HEK293 (cell line): ENCODE data around the gene DNAJC12.

Experiments
- GFI1B ChIP-seq: fragments of 450-650 bp; formaldehyde crosslinking; IDR thresholded peaks from 2 replicates; pipeline ENCODE4 v1.5.1; 2016; ENCODE audit warnings: missing biosample characterization, missing genetic modification characterization
- GLIS1 ChIP-seq: fragments of 450-650 bp; formaldehyde crosslinking; IDR thresholded peaks from 2 replicates; pipeline ENCODE4 v1.5.1; 2016; ENCODE audit warnings: missing biosample characterization, missing genetic modification characterization
- HOXD13 ChIP-seq: sonication (generic); formaldehyde crosslinking; IDR thresholded peaks from 2 replicates; pipeline ENCODE4 v1.8.0; 2022; ENCODE audit warnings: missing genetic modification reagents, borderline replicate concordance
- KLF16 ChIP-seq: fragments of 450-650 bp; formaldehyde crosslinking; IDR thresholded peaks from 2 replicates; pipeline ENCODE4 v1.5.1; 2017; ENCODE audit warnings: missing biosample characterization, missing genetic modification characterization
- MZF1 ChIP-seq: fragments of 450-650 bp; formaldehyde crosslinking; IDR thresholded peaks from 2 replicates; pipeline ENCODE4 v1.5.1; 2017; ENCODE audit warnings: missing biosample characterization, missing genetic modification characterization, borderline replicate concordance
- PRDM1 ChIP-seq: fragments of 450-650 bp; formaldehyde crosslinking; IDR thresholded peaks from 2 replicates; pipeline ENCODE4; 2016; ENCODE audit warnings: missing biosample characterization, missing genetic modification characterization
- SETDB1 ChIP-seq: IDR thresholded peaks from one replicate; pipeline ENCODE4 v1.6.1; 2017; ENCODE audit warnings: mild to moderate bottlenecking, low read length, moderate library complexity, mixed read lengths; ENCODE audit not compliant: insufficient read length
- ZNF138 ChIP-seq: fragments of 450-650 bp; formaldehyde crosslinking; IDR thresholded peaks from 2 replicates; pipeline ENCODE4 v1.5.1; 2016; ENCODE audit warnings: missing biosample characterization, missing genetic modification characterization, borderline replicate concordance
- ZNF146 ChIP-seq: fragments of 450-650 bp; formaldehyde crosslinking; IDR thresholded peaks from 2 replicates; pipeline ENCODE4 v1.5.1; 2016; ENCODE audit warnings: missing biosample characterization, missing genetic modification characterization
- ZNF221 ChIP-seq: fragments of 450-650 bp; formaldehyde crosslinking; IDR thresholded peaks from 2 replicates; pipeline ENCODE4 v1.5.1; 2017; ENCODE audit warnings: missing biosample characterization, missing genetic modification characterization, borderline replicate concordance
- ZNF223 ChIP-seq: fragments of 450-650 bp; formaldehyde crosslinking; IDR thresholded peaks from 2 replicates; pipeline ENCODE4 v1.5.1; 2016; ENCODE audit warnings: missing biosample characterization, missing genetic modification characterization
- ZNF302 ChIP-seq: fragments of 450-650 bp; formaldehyde crosslinking; IDR thresholded peaks from 2 replicates; pipeline ENCODE4 v1.5.1; 2016; ENCODE audit warnings: missing biosample characterization, missing genetic modification characterization, low read depth
- ZNF324 ChIP-seq: fragments of 450-650 bp; formaldehyde crosslinking; IDR thresholded peaks from 2 replicates; pipeline ENCODE4 v1.5.1; 2016; ENCODE audit warnings: missing biosample characterization, missing genetic modification characterization
- ZNF335 ChIP-seq: fragments of 450-650 bp; formaldehyde crosslinking; conservative IDR thresholded peaks from 2 replicates; pipeline ENCODE4 v1.5.1; 2016; ENCODE audit warnings: missing biosample characterization, missing genetic modification characterization
- ZNF473 ChIP-seq: fragments of 450-650 bp; formaldehyde crosslinking; IDR thresholded peaks from 2 replicates; pipeline ENCODE4 v1.5.1; 2017; ENCODE audit warnings: missing biosample characterization, missing genetic modification characterization
- ZNF510 ChIP-seq: fragments of 450-650 bp; formaldehyde crosslinking; IDR thresholded peaks from 2 replicates; pipeline ENCODE4 v1.5.1; 2018; ENCODE audit warnings: mild to moderate bottlenecking, missing genetic modification characterization, missing biosample characterization; ENCODE audit not compliant: insufficient replicate concordance
- ZNF626 ChIP-seq: fragments of 450-650 bp; sonication (Bioruptor Pico); formaldehyde crosslinking; IDR thresholded peaks from 2 replicates; pipeline ENCODE4 v1.5.1; 2018; ENCODE audit warnings: missing biosample characterization, missing genetic modification characterization, inconsistent platforms
- ZNF654 ChIP-seq: fragments of 450-650 bp; formaldehyde crosslinking; IDR thresholded peaks from 2 replicates; pipeline ENCODE4 v1.5.1; 2016; ENCODE audit warnings: low read depth, missing biosample characterization, missing genetic modification characterization
- ZNF658 ChIP-seq: fragments of 450-650 bp; formaldehyde crosslinking; IDR thresholded peaks from 2 replicates; pipeline ENCODE4; 2016; ENCODE audit warnings: missing biosample characterization, missing genetic modification characterization
- ZNF677 ChIP-seq: fragments of 450-650 bp; IDR thresholded peaks from 2 replicates; pipeline ENCODE4 v1.5.0; 2018; ENCODE audit warnings: missing biosample characterization, mild to moderate bottlenecking, missing genetic modification characterization, moderate library complexity
- ZNF76 ChIP-seq: fragments of 450-650 bp; formaldehyde crosslinking; IDR thresholded peaks from 2 replicates; pipeline ENCODE4; 2016; ENCODE audit warnings: low read depth, missing biosample characterization, missing genetic modification characterization, borderline replicate concordance
- TF ChIP-seq, protein P1 (sequence below): fragments of 450-650 bp; formaldehyde crosslinking; IDR thresholded peaks from 2 replicates; pipeline ENCODE4; 2016; ENCODE audit warnings: missing biosample characterization, missing genetic modification characterization
- TF ChIP-seq, protein P2 (sequence below): fragments of 450-650 bp; formaldehyde crosslinking; IDR thresholded peaks from 2 replicates; pipeline ENCODE4 v1.5.1; 2017; ENCODE audit warnings: missing biosample characterization, missing genetic modification characterization
- TF ChIP-seq, protein P3 (sequence below): fragments of 450-650 bp; formaldehyde crosslinking; IDR thresholded peaks from 2 replicates; pipeline ENCODE4 v1.5.1; 2016; ENCODE audit warnings: missing biosample characterization, missing genetic modification characterization
- TF ChIP-seq, protein P4 (sequence below): fragments of 450-650 bp; formaldehyde crosslinking; IDR thresholded peaks from 2 replicates; pipeline ENCODE4 v1.5.1; 2016; ENCODE audit warnings: missing biosample characterization, missing genetic modification characterization, borderline replicate concordance
- TF ChIP-seq, protein P5 (sequence below): sonication (generic); formaldehyde crosslinking; IDR thresholded peaks from 2 replicates; pipeline ENCODE4 v1.8.1; 2022; ENCODE audit warnings: mild to moderate bottlenecking, moderate library complexity, missing genetic modification reagents
- TF ChIP-seq, protein P6 (sequence below): fragments of 450-650 bp; formaldehyde crosslinking; IDR thresholded peaks from 2 replicates; pipeline ENCODE4 v1.5.1; 2016; ENCODE audit warnings: missing biosample characterization, missing genetic modification characterization

The DNAJC12 gene

DNA sequence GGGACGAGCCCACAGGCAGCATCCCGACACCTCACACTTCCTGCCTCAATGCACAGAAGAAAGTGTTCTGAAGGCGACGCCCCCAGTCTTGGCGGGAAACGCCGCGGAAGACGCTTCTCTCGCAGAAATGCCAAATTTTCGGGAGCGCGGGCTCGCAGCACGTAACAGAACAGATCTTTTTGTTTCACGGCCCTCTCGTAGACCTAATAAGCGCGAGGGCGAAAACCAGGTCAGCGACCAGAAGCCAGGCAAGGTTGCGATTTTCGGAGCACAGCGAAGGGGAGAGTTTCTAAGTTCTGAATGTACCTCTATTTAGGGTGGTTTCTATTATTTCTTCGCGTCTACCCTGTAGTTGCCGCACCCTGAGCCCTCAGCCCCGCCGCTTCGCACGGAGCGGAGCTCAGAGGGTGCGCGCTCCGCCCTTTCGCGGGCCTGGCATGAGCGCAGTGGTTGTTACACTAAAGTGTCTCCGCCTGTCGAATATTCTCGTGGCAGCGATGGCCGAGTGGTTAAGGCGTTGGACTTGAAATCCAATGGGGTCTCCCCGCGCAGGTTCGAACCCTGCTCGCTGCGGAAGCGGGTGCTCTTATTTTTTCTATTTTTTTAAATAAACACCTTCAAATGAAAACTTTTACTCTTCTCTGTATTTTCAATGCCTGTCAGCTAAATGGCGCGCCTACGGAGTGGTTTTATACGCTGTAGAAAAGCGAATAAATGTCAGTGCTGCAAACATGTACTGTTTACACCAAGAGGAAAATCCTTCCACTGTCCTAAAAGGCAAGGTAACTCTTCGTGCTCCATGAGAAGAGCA is 73.8 kb downstream of the DNAJC12 start (continued):
- TF ChIP-seq, protein P1, sequence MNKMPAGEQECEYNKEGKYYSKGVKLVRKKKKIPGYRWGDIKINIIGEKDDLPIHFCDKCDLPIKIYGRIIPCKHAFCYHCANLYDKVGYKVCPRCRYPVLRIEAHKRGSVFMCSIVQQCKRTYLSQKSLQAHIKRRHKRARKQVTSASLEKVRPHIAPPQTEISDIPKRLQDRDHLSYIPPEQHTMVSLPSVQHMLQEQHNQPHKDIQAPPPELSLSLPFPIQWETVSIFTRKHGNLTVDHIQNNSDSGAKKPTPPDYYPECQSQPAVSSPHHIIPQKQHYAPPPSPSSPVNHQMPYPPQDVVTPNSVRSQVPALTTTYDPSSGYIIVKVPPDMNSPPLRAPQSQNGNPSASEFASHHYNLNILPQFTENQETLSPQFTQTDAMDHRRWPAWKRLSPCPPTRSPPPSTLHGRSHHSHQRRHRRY, result no peak
- no peak for TF ChIP-seq ZNF221
- TF ChIP-seq, protein P2, sequence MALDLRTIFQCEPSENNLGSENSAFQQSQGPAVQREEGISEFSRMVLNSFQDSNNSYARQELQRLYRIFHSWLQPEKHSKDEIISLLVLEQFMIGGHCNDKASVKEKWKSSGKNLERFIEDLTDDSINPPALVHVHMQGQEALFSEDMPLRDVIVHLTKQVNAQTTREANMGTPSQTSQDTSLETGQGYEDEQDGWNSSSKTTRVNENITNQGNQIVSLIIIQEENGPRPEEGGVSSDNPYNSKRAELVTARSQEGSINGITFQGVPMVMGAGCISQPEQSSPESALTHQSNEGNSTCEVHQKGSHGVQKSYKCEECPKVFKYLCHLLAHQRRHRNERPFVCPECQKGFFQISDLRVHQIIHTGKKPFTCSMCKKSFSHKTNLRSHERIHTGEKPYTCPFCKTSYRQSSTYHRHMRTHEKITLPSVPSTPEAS, result 0 out of 2 replicates have a peak, but pooled peaks have one; percentile 21
- TF ChIP-seq, protein P3, sequence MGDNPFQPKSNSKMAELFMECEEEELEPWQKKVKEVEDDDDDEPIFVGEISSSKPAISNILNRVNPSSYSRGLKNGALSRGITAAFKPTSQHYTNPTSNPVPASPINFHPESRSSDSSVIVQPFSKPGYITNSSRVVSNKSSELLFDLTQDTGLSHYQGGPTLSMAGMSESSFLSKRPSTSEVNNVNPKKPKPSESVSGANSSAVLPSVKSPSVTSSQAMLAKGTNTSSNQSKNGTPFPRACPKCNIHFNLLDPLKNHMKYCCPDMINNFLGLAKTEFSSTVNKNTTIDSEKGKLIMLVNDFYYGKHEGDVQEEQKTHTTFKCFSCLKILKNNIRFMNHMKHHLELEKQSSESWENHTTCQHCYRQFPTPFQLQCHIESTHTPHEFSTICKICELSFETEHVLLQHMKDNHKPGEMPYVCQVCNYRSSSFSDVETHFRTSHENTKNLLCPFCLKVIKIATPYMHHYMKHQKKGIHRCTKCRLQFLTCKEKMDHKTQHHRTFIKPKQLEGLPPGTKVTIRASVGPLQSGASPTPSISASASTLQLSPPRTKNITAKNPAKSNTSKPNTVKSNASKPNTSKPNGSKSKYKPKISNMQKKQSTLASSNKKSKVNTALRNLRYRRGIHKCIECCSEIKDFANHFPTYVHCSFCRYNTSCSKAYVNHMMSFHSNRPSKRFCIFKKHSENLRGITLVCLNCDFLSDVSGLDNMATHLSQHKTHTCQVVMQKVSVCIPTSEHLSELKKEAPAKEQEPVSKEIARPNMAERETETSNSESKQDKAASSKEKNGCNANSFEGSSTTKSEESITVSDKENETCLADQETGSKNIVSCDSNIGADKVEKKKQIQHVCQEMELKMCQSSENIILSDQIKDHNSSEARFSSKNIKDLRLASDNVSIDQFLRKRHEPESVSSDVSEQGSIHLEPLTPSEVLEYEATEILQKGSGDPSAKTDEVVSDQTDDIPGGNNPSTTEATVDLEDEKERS (tag by site-specific recombination), result 0 out of 2 replicates have a peak, but pooled peaks have one; percentile 15
- TF ChIP-seq ZNF76 (tag by site-specific recombination), result peak; percentile 61; the same call in 1 of the 2 replicates
- TF ChIP-seq, protein P4, sequence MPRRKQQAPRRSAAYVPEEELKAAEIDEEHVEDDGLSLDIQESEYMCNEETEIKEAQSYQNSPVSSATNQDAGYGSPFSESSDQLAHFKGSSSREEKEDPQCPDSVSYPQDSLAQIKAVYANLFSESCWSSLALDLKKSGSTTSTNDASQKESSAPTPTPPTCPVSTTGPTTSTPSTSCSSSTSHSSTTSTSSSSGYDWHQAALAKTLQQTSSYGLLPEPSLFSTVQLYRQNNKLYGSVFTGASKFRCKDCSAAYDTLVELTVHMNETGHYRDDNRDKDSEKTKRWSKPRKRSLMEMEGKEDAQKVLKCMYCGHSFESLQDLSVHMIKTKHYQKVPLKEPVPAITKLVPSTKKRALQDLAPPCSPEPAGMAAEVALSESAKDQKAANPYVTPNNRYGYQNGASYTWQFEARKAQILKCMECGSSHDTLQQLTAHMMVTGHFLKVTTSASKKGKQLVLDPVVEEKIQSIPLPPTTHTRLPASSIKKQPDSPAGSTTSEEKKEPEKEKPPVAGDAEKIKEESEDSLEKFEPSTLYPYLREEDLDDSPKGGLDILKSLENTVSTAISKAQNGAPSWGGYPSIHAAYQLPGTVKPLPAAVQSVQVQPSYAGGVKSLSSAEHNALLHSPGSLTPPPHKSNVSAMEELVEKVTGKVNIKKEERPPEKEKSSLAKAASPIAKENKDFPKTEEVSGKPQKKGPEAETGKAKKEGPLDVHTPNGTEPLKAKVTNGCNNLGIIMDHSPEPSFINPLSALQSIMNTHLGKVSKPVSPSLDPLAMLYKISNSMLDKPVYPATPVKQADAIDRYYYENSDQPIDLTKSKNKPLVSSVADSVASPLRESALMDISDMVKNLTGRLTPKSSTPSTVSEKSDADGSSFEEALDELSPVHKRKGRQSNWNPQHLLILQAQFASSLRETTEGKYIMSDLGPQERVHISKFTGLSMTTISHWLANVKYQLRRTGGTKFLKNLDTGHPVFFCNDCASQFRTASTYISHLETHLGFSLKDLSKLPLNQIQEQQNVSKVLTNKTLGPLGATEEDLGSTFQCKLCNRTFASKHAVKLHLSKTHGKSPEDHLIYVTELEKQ (tag by site-specific recombination), result 0 out of 2 replicates have a peak, but pooled peaks have one; percentile 7
- no peak for TF ChIP-seq ZNF138 (tag by site-specific recombination)
- TF ChIP-seq, protein P5, sequence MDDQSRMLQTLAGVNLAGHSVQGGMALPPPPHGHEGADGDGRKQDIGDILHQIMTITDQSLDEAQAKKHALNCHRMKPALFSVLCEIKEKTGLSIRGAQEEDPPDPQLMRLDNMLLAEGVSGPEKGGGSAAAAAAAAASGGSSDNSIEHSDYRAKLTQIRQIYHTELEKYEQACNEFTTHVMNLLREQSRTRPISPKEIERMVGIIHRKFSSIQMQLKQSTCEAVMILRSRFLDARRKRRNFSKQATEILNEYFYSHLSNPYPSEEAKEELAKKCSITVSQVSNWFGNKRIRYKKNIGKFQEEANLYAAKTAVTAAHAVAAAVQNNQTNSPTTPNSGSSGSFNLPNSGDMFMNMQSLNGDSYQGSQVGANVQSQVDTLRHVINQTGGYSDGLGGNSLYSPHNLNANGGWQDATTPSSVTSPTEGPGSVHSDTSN (CRISPR knock-in tag), result no peak
- TF ChIP-seq ZNF324, result peak; percentile 94
- TF ChIP-seq ZNF510, result peak; percentile 4
- no peak for TF ChIP-seq ZNF658 (tag by site-specific recombination)
- no peak for TF ChIP-seq GLIS1 (tag by site-specific recombination)
- TF ChIP-seq ZNF654 (tag by site-specific recombination), result no peak
- TF ChIP-seq ZNF302 (tag by site-specific recombination), result no peak
- TF ChIP-seq, protein P6, sequence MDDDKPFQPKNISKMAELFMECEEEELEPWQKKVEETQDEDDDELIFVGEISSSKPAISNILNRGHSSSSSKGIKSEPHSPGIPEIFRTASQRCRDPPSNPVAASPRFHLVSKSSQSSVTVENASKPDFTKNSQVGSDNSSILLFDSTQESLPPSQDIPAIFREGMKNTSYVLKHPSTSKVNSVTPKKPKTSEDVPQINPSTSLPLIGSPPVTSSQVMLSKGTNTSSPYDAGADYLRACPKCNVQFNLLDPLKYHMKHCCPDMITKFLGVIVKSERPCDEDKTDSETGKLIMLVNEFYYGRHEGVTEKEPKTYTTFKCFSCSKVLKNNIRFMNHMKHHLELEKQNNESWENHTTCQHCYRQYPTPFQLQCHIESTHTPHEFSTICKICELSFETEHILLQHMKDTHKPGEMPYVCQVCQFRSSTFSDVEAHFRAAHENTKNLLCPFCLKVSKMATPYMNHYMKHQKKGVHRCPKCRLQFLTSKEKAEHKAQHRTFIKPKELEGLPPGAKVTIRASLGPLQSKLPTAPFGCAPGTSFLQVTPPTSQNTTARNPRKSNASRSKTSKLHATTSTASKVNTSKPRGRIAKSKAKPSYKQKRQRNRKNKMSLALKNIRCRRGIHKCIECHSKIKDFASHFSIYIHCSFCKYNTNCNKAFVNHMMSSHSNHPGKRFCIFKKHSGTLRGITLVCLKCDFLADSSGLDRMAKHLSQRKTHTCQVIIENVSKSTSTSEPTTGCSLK (tag by site-specific recombination), result no peak
- TF ChIP-seq KLF16, result no peak; the same call in none of the 2 replicates
- 0 out of 2 replicates have a peak, but pooled peaks have one; percentile 22 for TF ChIP-seq ZNF335 (tag by site-specific recombination)
- TF ChIP-seq ZNF473, result no peak
- no peak for TF ChIP-seq ZNF677
- peak; percentile 3 for TF ChIP-seq SETDB1
- no peak for TF ChIP-seq ZNF626 (tag by site-specific recombination)
- TF ChIP-seq MZF1 (tag by site-specific recombination), result no peak
- TF ChIP-seq PRDM1 (tag by site-specific recombination), result no peak
- TF ChIP-seq ZNF146, result no peak
- TF ChIP-seq GFI1B (tag by site-specific recombination), result no peak
- TF ChIP-seq ZNF223 (tag by site-specific recombination), result no peak
- TF ChIP-seq HOXD13 (CRISPR knock-in tag), result no peak
